IMR-90 (cell line): Measurements from ENCODE around the gene PCBP3.

Experiments used
- CEBPB ChIP-seq: IDR thresholded peaks from 2 replicates; pipeline ENCODE4 v1.6.1; 2012; ENCODE audit warnings: low read depth, low read length, improper control_type of control experiment
- CHD1 ChIP-seq: IDR thresholded peaks from 2 replicates; pipeline ENCODE4 v1.6.1; 2012; ENCODE audit warnings: low read depth, low read length, improper control_type of control experiment
- MAFK ChIP-seq: IDR thresholded peaks from 2 replicates; pipeline ENCODE4 v1.6.1; 2012; ENCODE audit warnings: low read depth, low read length, improper control_type of control experiment
- MAZ ChIP-seq: IDR thresholded peaks from 2 replicates; pipeline ENCODE4 v1.6.1; 2012; ENCODE audit warnings: low read depth, mild to moderate bottlenecking, low read length, improper control_type of control experiment, moderate library complexity, borderline replicate concordance
- MXI1 ChIP-seq: IDR thresholded peaks from 2 replicates; pipeline ENCODE4 v1.6.1; 2012; ENCODE audit warnings: low read depth, mild to moderate bottlenecking, low read length, moderate library complexity, borderline replicate concordance
- NFE2L2 ChIP-seq: fragments of 150-350 bp; IDR thresholded peaks from 2 replicates; pipeline ENCODE4 v1.6.1; 2016; ENCODE audit warnings: low read depth, mild to moderate bottlenecking, low read length
- POLR2A ChIP-seq: IDR thresholded peaks from 2 replicates; pipeline ENCODE4 v1.6.1; 2012; ENCODE audit warnings: mild to moderate bottlenecking, low read depth, low read length
- RFX5 ChIP-seq: IDR thresholded peaks from 2 replicates; pipeline ENCODE4 v1.8.0; 2012; ENCODE audit warnings: low read depth, mild to moderate bottlenecking, low read length, moderate library complexity
- TF ChIP-seq, protein P1 (sequence below): conservative IDR thresholded peaks from 2 replicates; pipeline ENCODE4 v1.5.1; 2012; ENCODE audit warnings: mild to moderate bottlenecking, low read depth, low read length, improper control_type of control experiment
- TF ChIP-seq, protein P2 (sequence below): fragments of 150-350 bp; IDR thresholded peaks from 2 replicates; pipeline ENCODE4 v1.6.1; 2016; ENCODE audit warnings: low read depth, mild to moderate bottlenecking, low read length, moderate library complexity, borderline replicate concordance

GRCh38 chr21:45973475-45974072 lies 330.0 kb downstream of the PCBP3 start:
- TF ChIP-seq, protein P1, sequence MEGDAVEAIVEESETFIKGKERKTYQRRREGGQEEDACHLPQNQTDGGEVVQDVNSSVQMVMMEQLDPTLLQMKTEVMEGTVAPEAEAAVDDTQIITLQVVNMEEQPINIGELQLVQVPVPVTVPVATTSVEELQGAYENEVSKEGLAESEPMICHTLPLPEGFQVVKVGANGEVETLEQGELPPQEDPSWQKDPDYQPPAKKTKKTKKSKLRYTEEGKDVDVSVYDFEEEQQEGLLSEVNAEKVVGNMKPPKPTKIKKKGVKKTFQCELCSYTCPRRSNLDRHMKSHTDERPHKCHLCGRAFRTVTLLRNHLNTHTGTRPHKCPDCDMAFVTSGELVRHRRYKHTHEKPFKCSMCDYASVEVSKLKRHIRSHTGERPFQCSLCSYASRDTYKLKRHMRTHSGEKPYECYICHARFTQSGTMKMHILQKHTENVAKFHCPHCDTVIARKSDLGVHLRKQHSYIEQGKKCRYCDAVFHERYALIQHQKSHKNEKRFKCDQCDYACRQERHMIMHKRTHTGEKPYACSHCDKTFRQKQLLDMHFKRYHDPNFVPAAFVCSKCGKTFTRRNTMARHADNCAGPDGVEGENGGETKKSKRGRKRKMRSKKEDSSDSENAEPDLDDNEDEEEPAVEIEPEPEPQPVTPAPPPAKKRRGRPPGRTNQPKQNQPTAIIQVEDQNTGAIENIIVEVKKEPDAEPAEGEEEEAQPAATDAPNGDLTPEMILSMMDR = peak; percentile 82
- TF ChIP-seq POLR2A = 0 out of 2 replicates have a peak, but pooled peaks have one; percentile 24
- no peak for TF ChIP-seq RFX5
- TF ChIP-seq NFE2L2 = no peak
- TF ChIP-seq MAFK = no peak
- no peak for TF ChIP-seq MXI1
- TF ChIP-seq MAZ = no peak; the same call in 1 of the 2 replicates
- TF ChIP-seq, protein P2, sequence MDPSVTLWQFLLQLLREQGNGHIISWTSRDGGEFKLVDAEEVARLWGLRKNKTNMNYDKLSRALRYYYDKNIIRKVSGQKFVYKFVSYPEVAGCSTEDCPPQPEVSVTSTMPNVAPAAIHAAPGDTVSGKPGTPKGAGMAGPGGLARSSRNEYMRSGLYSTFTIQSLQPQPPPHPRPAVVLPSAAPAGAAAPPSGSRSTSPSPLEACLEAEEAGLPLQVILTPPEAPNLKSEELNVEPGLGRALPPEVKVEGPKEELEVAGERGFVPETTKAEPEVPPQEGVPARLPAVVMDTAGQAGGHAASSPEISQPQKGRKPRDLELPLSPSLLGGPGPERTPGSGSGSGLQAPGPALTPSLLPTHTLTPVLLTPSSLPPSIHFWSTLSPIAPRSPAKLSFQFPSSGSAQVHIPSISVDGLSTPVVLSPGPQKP = no peak
- TF ChIP-seq CEBPB = no peak
- TF ChIP-seq CHD1 = no peak
